ENCODE measurements around the gene TEAD2.
"Not testable (repeated sequence)": the region's sequence is repeated elsewhere in the genome, so short reads cannot be mapped to it uniquely, and the experiment has no call there.

TEAD2 gene

GRCh38 chr19:49328741-49329140, 33.5 kb downstream of the TEAD2 start:
- DNase-seq: no peak

- peak; percentile 35 to 50 for DNase-seq
Observed at GRCh38 chr19:49327878-49328544, 34.2 kb downstream of the TEAD2 start.

GRCh38 chr19:49326165-49326704, 36.0 kb downstream of the TEAD2 start:
- no peak for DNase-seq

- DNase-seq: not testable (repeated sequence)
Observed at GRCh38 chr19:49325756-49326155, 36.5 kb downstream of the TEAD2 start.

GRCh38 chr19:49324801-49325576, 37.2 kb downstream of the TEAD2 start, which contains the start of gene SLC6A16:
Gene SLC6A16 (minus strand): TSS chr19:49325191. CDS start chr19:49311347, 13,844 bp downstream.
- DNase-seq: no peak

GRCh38 chr19:49318296-49318695, 43.9 kb downstream of the TEAD2 start:
- DNase-seq: no peak

GRCh38 chr19:49316284-49316683, 45.9 kb downstream of the TEAD2 start:
- no peak for DNase-seq

- DNase-seq: no peak
Observed at GRCh38 chr19:49315111-49315510, 47.1 kb downstream of the TEAD2 start.

- no peak for DNase-seq
Observed at GRCh38 chr19:49309087-49309486, 53.1 kb downstream of the TEAD2 start.

GRCh38 chr19:49306734-49307133, 55.5 kb downstream of the TEAD2 start:
- not testable (repeated sequence) for DNase-seq

GRCh38 chr19:49301866-49302252, 60.4 kb downstream of the TEAD2 start:
- no peak for DNase-seq

- DNase-seq: peak; percentile 73 to 77
Observed at GRCh38 chr19:49301165-49301865, 60.9 kb downstream of the TEAD2 start.

- DNase-seq: not testable (repeated sequence)
Observed at GRCh38 chr19:49298653-49299052, 63.6 kb downstream of the TEAD2 start.

GRCh38 chr19:49297403-49297802, 64.8 kb downstream of the TEAD2 start:
- DNase-seq: no peak

GRCh38 chr19:49295208-49295880, 66.9 kb downstream of the TEAD2 start:
- no peak for DNase-seq

- no peak for DNase-seq
Observed at GRCh38 chr19:49294401-49294800, 67.8 kb downstream of the TEAD2 start.
